Cortex of kidney (tissue), 1 donor: ENCODE measurements around the gene ANKLE2.

Experiments
- DNase-seq: peaks from one replicate; lab custom pipeline; 2025; lab: John Stamatoyannopoulos, UW

Gene ANKLE2

GRCh38 chr12:132687211-132688164 lies 74.1 kb downstream of the ANKLE2 start, which contains the start of the genes POLE and PXMP2:
TSS of gene POLE (minus strand) at chr12:132687342. CDS start at chr12:132687315, 27 bp downstream.
TSS of gene PXMP2 (plus strand) at chr12:132687587. CDS start at chr12:132687671, 84 bp downstream.
- peak; percentile 73 for DNase-seq

- no peak for DNase-seq
Measured at GRCh38 chr12:132686825-132687210, 74.8 kb downstream of the ANKLE2 start.

GRCh38 chr12:132685400-132685799 lies 76.2 kb downstream of the ANKLE2 start:
- DNase-seq: no peak

- DNase-seq: no peak
Measured at GRCh38 chr12:132677492-132677891, 84.1 kb downstream of the ANKLE2 start.

- DNase-seq: no peak
Measured at GRCh38 chr12:132675757-132676432, 85.7 kb downstream of the ANKLE2 start.
